Activated T-helper 1 cell treated with Interleukin-2 at 50 U/mL for 16 hours (primary cell): Measurements from ENCODE around the gene TMEM207.
"Not testable (repeated sequence)": the region's sequence is repeated elsewhere in the genome, so short reads cannot be mapped to it uniquely, and the experiment has no call there.

Experiments used
- DNase-seq: peaks from one replicate; pipeline ENCODE4 v3.0.0-alpha.2; 2020; ENCODE audit warnings: low read depth

TMEM207 gene

DNA sequence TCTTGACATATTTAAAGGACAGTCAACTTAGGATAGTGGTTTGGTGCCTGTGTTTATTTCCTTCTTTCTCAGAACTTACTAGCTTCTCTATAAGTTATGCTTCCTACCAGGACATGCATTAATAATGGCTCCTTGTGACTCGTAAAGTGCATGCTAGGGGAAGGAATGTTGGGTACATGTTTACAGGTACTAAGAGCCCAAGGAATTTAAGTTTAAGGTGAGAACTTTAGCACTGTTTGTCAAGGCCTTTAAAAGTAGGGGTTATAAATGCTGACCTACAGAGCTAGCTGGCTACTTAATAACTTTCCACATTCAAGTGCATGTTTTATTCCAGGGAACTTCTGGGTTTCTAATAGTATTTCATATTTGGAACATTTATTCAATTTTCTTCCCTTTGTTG is at the start of gene TMEM207:
Gene TMEM207 (minus strand): TSS at position 101 of the 400 bp plus-strand sequence. CDS start 92 bp downstream, at position 9.
- DNase-seq, result no peak

DNA sequence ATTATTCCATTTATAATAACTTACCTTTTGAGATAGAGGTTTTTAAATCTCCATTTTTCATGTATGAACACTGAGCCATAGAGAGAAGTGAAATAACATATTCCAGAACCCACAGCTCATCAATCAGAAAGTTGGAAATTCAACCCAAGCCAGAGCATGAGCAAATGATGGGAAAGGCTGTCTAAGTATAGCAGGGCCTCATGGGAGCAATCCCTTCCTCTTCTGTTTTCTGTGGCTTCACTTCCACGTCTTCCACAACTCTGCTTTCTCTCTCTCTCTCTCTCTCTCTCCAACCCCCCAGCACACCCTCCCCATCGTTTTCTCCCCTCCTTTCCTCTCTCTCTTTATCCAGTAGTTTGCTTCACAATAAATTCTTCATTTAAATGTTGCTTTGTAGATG is 49.4 kb upstream of the TMEM207 start:
- DNase-seq, result no peak

DNA sequence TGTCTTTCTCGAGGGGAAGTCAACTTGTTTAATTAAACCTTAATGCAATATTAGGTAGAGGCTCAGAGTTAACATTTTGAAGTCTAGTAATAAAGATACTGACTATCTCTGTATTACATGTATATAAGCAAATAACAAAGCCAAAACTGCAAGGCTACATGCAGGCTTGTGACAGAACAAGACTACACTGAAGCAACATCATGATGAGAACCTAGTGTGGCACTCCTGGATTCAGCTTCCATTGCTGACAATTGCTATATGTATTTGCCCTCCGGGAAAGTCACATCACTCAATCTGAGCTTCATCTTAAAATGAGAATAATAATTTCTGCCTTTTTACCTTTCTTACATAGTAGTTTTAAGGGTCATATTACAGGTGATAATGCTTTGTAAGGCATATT is 48.6 kb upstream of the TMEM207 start:
- no peak for DNase-seq

DNA sequence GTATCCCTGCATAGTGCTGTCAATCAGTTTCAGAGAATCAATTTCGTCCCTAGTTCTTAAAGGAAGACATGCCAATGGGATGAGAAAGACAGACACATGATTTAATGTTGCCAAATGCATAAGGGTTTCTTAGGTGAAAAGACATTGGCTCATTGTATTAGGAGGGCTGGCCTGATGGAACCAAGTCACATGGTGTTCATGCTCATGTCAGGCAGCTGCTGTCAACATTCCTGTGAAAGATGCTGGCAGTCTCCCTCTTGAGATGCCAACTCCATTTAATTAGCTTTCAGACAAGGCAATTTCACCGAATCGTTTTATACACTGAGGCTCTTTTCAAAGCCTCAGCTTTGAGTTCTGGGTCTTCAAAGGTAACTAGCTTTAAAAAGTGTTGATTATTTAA is 48.1 kb upstream of the TMEM207 start:
- DNase-seq, result no peak

DNA sequence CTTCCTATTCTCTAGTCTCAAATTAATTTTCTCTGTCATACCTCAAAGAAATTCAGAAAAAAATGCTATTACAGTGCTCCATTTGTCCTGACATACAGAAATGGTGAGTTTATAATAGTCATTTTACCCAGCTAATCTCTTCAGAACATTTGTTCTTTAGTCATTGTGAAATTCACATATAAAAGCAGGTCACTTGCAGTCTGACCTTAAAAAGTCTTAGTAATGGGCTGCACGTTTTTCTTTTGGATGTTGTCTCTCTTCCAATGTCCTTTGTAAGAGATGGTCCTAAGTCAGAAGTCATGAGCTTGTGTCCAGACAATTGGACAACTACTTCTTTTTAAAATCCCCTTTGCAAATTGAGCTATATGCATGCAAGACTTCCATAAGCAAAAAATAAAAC is 47.2 kb upstream of the TMEM207 start:
- no peak for DNase-seq

DNA sequence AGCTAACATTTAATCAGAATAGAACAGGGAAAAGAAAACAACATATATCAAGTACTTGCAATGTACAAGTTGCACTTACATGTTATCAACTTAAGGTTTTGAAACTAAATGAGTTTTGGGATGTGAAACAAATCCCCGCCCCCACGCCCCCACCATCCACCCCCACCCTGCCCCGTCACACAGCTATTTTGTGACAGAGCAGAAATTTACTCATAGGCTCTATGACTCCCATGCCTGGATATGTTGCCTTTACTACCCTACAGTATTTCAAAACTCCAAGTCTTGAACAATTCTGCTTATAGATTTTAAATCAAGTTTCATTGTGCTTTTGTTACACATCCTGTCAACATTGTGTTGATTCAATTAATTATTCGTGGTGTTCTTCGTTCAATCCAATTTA is 46.1 kb upstream of the TMEM207 start:
- DNase-seq, result no peak

DNA sequence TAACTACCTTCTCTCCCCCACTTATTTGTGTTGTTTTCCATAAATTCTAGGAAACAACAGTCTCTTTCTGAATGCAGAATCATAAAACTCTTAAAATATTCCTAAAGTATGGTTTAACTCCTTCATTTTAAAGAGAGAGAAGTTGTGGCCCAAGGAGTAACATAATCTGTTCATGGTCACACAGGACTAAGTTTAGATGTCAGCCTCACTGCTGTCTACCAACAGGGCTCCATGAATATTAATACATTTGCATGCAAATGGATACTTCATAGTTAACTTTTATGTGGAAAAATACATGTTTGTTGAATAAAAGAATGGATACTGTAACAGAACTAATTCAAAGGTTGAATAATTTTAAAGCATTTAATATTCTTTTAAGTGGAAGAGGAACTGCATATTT is 45.7 kb upstream of the TMEM207 start:
- DNase-seq, result no peak

DNA sequence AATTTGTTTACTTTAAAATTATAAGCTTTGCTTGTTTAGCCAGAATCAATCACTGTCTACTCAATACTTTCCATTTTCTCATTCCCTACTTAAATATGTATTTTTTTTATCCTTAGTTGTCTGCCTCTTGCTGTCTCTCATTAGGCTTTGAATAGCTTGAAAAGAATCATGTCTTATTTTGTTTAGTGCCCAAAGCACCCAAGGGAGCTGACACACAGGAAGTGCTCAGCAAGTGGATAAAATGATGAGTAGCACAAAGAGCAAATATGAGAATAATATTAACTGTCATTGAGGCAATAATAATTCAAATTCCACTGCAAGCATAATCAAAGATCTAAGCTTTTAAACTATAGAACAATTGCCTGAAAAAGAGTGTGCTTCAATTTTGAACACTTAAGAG is 45.2 kb upstream of the TMEM207 start:
- DNase-seq, result no peak

DNA sequence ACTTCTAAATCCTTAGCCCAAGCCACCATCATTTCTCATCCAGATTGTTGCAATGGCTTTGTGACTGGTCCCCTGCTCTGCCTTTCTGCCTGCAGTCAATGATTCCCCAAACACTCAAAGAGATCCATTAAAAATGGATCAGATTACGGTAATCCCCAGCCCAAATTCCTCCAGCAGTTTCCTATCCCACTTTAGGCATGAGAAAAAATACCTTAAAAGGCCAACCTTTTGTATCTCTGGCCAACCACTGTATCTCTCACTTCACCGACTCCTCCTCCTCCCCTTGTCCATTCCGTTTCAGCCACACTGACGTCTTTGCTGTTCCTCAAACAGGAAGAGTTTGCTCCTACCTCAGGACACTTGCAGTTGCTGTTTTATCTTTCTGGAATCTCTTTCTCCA is 43.3 kb upstream of the TMEM207 start:
- no peak for DNase-seq

DNA sequence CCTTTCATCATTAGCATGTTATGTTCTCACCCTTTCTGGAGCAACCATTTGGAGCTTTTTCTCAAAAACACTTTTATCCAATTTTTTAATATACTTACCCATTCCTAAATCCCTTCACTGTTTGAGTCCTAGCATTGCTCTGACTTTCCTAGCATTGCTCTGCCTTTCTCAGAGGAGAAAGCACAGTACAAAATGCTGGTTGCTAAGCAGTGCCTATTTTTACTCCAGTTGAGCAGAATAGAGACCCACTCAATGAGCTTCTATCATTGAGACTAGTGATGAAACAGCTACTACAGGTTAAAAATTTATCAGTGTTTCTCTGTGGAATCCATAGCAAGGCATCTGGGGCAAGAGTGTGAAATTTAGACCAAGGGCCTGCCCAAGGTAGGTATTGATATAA is 42.4 kb upstream of the TMEM207 start:
- no peak for DNase-seq

DNA sequence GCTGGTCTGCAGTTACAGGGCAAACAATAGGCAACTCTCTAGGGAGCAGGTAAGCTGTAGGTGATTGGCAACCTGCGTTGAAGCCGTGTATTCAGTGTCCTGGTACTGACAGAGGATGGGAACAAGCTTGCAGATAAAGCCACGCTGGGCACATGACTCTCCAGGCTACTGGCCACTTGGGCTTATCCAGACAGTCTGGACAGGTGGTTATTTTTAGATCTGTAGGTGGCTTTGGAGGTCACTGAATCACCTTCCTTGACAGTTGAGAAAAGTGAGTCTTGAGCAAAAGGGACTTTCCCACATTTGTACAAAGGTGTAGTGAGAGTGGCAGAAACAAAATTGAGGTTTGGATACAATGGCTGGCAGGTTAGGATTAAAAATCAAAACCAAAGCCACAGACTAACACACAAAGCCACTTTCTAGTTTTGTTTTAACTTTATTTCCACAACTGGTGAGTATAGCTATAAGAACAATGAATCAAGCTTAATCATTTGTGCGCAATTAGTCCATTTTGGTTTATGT is 41.9 kb upstream of the TMEM207 start:
- DNase-seq, result no peak

DNA sequence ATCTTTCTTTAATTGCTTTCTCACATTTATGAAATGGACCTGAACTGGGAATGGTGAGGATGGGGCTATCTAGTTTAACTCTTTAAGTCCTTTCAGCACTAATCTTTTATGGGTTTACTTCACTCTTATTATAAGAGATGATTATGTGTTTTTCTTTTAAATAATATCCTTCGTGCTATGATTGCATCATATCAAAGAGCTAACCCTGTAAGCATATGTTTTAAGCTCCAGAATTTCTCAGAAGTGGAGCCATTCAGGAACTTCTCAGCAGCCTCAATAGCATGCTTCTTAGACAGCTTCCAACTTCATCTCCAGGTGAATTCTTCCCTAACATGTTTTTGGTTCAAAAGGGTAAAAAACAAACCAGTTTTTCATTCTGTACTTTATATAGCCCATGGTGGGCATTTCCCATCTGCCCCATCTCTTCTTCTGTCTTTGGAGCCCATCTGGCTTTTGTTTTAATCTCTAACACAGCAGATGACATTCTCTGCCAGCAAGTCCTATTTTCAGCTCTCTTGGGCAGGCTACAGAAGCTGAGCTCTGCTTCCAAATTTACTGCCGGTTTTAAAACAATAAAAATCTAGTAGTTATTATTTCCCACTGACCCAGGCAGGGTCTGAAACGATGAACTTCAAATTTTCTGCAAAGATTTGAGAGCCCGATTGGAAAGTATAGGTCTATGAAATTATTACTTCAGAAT is 37.4 kb upstream of the TMEM207 start:
- DNase-seq, result no peak

DNA sequence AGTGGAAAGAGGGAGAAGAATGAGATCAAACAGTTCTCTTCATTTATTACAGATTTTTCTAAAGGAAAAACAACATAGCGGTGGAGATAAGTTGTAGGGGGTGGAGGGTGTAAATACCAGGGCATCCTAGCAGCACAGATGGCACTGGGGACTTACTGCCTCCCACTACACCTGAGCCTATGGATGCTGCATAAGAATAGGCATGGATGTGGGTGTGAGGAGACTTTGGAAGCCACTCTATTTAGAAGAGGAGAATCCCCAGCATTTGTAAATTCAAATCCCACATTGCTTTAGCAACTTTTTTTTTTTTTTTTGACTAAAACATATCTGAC is 36.8 kb upstream of the TMEM207 start:
- no peak for DNase-seq

DNA sequence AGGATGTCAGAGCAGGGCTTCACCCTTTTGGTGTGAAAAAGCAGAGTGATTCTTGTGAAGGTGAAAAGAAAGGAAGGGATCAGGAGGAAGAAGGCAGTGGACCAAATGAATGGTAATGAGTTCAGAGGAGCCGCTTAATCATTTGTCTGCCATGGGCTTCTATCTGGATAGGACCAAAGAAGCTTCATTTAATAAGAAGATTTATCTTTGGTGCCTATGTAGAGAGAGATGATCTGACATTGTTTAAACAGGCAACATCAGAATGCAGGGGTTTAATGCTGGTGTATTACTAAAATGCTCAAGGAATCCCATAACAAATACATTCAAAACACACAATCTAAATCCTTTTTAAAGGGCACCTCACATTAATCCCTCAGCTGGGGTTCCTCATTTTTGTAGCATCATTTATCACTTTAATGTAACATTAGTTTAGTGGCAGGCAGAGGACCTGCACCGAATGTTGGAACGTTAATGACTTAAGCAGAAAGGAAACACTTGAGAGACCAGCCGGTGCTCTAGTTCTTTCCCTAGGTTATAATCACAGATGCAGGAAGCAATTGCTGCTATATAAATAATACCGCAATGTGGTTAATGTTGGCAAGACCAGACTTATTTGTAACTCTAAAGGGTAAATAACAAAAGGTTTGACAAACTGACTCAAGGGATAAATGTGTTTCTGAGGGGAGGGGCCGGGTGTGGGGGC is 36.3 kb upstream of the TMEM207 start:
- no peak for DNase-seq

DNA sequence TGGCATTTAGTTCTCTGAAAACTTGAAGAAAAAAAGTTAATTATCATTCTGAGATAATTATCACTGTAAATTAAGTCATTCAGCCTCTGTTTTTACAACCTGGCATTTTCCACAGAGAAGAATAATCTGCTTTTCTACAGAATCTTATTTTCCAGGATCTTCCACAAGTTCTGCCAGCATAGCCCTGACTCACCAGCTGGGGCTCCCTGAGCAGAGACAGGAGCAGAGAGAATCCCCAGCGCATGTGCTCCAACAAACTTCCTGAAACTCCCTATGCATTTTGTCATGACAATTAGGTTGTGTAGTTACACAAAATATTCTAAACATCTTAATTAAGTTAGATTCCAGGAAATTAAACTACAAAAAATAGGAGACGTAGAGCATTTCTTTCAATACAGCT is 32.1 kb upstream of the TMEM207 start:
- no peak for DNase-seq

DNA sequence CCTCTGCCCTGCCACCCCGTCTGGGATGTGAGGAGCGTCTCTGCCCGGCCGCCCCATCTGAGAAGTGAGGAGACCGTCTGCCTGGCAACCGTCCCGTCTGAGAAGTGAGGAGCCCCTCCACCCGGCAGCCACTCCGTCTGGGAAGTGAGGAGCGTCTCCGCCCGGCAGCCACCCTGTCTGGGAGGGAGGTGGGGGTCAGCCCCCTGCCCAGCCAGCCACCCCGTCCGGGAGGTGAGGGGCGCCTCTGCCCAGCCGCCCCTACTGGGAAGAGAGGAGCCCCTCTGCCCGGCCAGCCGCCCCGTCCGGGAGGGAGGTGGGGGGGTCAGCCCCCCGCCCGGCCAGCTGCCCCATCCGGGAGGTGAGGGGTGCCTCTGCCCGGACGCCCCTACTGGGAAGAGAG is 23.6 kb upstream of the TMEM207 start:
- not testable (repeated sequence) for DNase-seq

DNA sequence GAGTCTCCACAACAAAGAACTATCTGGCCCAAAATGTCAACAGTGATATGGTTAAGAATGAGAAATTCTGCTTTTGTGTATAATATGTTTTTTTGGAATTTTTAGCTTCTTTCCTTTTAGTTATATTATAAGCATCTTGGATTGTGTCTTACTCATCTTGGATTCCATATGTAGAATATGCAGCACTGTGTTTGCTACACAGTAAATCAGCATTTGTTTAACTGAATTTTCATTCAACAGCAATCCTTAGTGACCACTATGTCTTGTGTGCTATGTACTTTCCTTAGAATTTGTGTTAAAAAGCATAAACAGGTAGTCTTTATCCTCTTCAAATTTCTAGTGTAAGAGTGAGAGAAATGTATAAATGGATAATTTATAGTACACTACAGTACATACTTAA is 18.2 kb upstream of the TMEM207 start:
- DNase-seq, result no peak

DNA sequence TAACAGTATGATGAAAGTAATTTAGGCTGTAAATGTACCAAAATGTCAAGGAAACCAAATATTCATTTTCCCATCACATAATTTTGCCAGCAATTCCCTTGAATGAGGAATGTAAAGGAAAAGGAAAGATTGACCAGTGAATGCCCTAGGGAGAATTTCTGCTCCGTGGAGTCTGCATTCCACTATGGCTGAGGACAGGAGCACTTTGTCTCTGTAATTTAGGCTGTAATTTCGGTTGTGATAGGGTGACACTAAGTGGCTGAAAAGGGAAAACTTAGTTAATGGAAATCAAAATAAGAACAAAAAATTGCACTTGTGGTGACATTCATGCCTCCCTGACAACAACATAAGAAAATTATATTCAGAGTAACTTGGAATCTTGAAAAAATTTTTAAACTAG is 8.3 kb upstream of the TMEM207 start:
- no peak for DNase-seq

DNA sequence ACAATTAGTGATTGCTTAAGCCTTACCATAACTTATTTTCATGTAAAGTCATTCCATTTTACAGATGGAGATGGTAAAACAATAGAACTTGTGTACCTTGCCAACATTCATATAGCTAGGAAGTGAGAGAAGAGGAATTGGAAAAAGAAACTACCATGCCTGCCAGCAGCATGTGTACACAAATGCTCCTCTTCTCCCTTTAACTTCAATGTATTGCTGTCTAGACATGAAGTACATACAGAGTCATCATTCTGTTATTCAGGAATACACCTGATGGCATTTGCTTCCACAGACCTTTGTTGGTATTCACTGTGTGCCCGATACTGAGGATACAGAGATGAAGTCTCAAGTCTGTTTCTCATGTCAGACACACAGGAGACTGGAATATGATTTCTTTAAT is 7.1 kb upstream of the TMEM207 start:
- no peak for DNase-seq

DNA sequence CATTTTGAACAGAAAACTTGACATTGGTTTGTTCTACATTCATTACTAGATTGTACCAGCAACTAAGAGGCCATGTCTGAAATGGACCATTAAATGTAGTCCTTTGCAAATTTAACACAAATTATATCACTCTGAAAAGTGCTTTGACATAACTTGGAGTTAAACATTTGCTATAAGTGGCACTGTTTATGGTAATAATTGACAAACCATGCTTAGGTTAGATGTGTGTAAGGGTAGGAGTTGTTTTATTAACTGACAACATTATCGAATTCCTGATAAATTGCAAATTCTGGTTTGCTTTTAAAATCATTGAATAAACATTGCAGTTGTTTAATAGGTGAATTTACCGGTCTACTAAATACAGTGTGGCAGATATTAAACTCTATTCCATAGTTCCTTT is 6.1 kb upstream of the TMEM207 start:
- DNase-seq, result no peak

DNA sequence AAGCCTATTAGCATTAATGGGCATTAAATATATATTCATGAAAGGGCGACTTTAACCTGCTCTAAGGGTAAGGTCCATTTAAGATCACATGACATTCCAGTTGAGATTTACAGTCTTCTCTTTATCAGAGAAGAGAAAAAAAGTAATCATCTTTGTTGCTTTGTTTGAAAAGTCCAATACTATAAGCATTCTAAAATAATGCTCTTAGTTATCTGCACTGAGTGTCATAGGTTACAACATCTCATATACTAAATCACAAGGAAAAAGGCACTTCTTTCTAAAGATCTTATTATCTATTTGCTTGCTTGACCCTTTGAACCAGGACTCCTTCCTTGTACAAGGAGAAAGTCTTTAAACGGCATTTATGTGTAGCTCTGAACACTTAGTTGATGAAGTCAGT is 1.4 kb downstream of the TMEM207 start:
- DNase-seq, result no peak

DNA sequence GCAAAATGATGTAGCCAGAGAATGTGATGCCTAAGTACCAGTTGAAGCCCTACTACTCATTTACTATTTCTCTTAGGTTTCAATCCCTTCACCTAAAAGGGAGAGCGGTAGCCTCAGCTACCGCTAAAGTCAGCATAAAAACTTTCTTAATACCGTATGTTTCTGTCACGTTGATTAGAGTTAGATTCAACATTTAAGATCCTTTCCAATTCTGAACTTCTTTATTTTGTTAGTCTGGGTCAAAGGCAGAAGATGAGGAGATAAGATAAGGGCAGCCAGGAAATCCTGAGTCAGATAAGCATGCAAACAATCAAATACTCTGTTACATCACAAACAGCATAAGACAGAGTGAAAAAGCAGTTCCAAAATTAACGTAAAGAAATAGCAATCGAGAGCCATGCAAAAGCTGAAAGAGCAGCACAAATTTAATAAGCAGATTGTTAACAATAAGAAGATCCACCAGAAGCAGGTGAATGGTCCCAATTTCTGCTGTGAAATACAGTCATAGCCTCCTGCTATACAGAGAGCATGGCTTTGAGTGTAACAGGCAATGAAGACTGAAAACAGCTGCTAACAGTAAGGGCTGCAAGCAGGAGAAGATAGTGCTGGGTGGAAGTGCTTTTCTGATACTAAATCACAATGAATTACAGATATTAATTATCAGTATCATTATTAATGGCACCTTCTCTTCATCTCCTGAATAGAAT is 3.0 kb downstream of the TMEM207 start:
- no peak for DNase-seq

DNA sequence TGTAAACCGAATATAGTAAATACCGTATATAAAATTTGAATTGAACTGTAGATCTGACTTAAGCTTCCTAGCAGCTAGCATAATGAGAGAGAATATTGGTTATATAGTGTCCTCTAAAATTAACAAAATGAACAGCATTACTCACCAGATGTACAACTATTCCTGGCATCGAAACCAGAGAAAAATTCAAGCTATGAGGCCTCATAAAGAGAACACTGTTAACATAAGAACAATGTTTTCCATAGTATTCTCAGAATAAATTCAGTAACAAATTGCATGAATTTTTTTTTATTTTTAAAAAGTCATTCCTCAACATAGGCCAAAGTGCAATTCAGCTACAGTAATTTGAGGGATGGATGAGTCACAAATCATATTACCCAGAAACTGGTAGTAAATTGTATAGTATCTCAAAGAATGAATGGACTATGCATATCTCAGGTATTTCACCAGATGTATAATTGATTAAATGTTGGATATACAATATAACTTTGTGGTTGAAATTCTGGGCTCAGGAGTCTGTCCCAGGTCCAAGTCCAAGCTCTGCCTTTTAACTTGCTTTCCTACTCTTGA is 5.0 kb downstream of the TMEM207 start:
- DNase-seq, result no peak
